Breast epithelium (tissue), 3 donors: ENCODE data around the gene SLFN13.

Experiments
- CTCF ChIP-seq, 3 donors: fragments of 450-650 bp; IDR thresholded peaks; one replicate each; pipeline ENCODE4 v1.5.1; 2016 to 2017; ENCODE audit warnings: antibody characterized with exemption in 3 of 3, mild to moderate bottlenecking in 3 of 3, moderate library complexity in 3 of 3
- POLR2A ChIP-seq: fragments of 450-650 bp; IDR thresholded peaks from one replicate; pipeline ENCODE4 v1.6.1; 2016; ENCODE audit warnings: antibody characterized with exemption, mild to moderate bottlenecking, moderate library complexity
- POLR2AphosphoS5 ChIP-seq, 3 donors: sonication (generic); formaldehyde crosslinking; IDR thresholded peaks; one replicate each; pipeline ENCODE4 v1.6.1; 2017; ENCODE audit warnings: antibody characterized with exemption in 3 of 3

GRCh38 chr17:35416659-35417058 is 31.9 kb downstream of the SLFN13 start:
- TF ChIP-seq POLR2AphosphoS5 (IDR thresholded peaks at IDR 0.05) (no peak), CTCF (IDR thresholded peaks at IDR 0.05) (no peak), POLR2A (no peak)
